Muscle layer of colon (tissue), 2 donors: Measurements from ENCODE around the gene RYR1.
"Not testable (repeated sequence)": the region's sequence is repeated elsewhere in the genome, so short reads cannot be mapped to it uniquely, and the experiment has no call there.

Source experiments
- H3K27ac ChIP-seq: one replicate; pipeline ENCODE4 v1.7.0; 2013; ENCODE audit warnings: low read depth, mild to moderate bottlenecking, low read length, moderate library complexity
- H3K27me3 ChIP-seq, 2 donors: one replicate each; pipeline ENCODE4 v1.7.0; 2013; ENCODE audit warnings: low read length in 2 of 2, mild to moderate bottlenecking in 2 of 2; ENCODE audit not compliant: insufficient read depth in 2 of 2, control insufficient read depth in 1 of 2
- H3K36me3 ChIP-seq: one replicate; pipeline ENCODE4 v1.7.0; 2013; ENCODE audit warnings: mild to moderate bottlenecking, low read length; ENCODE audit not compliant: insufficient read depth
- H3K4me1 ChIP-seq: one replicate; pipeline ENCODE4 v1.7.0; 2013; ENCODE audit warnings: mild to moderate bottlenecking, low read length; ENCODE audit not compliant: insufficient read depth
- H3K4me3 ChIP-seq, 2 donors: one replicate each; pipeline ENCODE4 v1.7.0; 2013; ENCODE audit warnings: low read length in 2 of 2, low read depth in 1 of 2, mild to moderate bottlenecking in 1 of 2, moderate library complexity in 1 of 2
- H3K9ac ChIP-seq: one replicate; pipeline ENCODE4 v1.7.0; 2013; ENCODE audit warnings: low read length
- H3K9me3 ChIP-seq: one replicate; pipeline ENCODE4 v1.7.0; 2013; ENCODE audit warnings: mild to moderate bottlenecking, low read length
- donor health status: abdominal sarcoma.
- donor health status: Adenocarcinoma of cecum.

The RYR1 gene

GRCh38 chr19:38402623-38402966 lies 30.9 kb upstream of the RYR1 start:
- Histone ChIP-seq H3K4me3 (peak overlapping the region; percentile 41 to 64), H3K4me1 (peaks cover 5% of the 10 kb centered on the region), H3K27ac (no peak overlapping the region), H3K27me3 (peaks cover 22 to 26% of the 10 kb centered on the region in 2 donors), H3K9ac (no peak overlapping the region), H3K36me3 (peaks cover 16% of the 10 kb centered on the region), H3K9me3 (no peaks in the 10 kb centered on the region)

- H3K9ac ChIP-seq: no peak within 1 kb of the TSS
- peak within 1 kb of the TSS; percentile 92 for H3K27ac ChIP-seq
- H3K4me1 ChIP-seq: peaks cover 5% of the 10 kb centered on the region
- no peaks in the 10 kb centered on the region for H3K9me3 ChIP-seq
- peak within 1 kb of the TSS; percentile 66 to 91 for H3K4me3 ChIP-seq
- peaks cover 16% of the 10 kb centered on the region for H3K36me3 ChIP-seq
- H3K27me3 ChIP-seq: peaks cover 18 to 23% of the 10 kb centered on the region in 2 donors
Observed at GRCh38 chr19:38402967-38403674, 30.4 kb upstream of the RYR1 start, which contains the start of gene FAM98C. Gene FAM98C, plus strand, starts transcription at chr19:38403093. Its CDS starts 61 bp downstream, at chr19:38403154.

GRCh38 chr19:38404858-38405257 lies 28.6 kb upstream of the RYR1 start:
- Histone ChIP-seq H3K4me1 (peaks cover 5% of the 10 kb centered on the region), H3K9me3 (no peaks in the 10 kb centered on the region), H3K27me3 (peaks cover 2 to 8% of the 10 kb centered on the region in 2 donors), H3K27ac (no peak overlapping the region), H3K4me3 (no peak overlapping the region), H3K9ac (no peak overlapping the region), H3K36me3 (peaks cover 16% of the 10 kb centered on the region)

GRCh38 chr19:38405276-38405675 lies 28.2 kb upstream of the RYR1 start:
- peaks cover 16% of the 10 kb centered on the region for H3K36me3 ChIP-seq
- H3K27ac ChIP-seq: no peak overlapping the region
- peaks cover 5% of the 10 kb centered on the region for H3K4me1 ChIP-seq
- no peak overlapping the region for H3K9ac ChIP-seq
- H3K27me3 ChIP-seq: peaks cover 0 to 4% of the 10 kb centered on the region in 2 donors
- no peaks in the 10 kb centered on the region for H3K9me3 ChIP-seq
- H3K4me3 ChIP-seq: no peak overlapping the region

- H3K36me3 ChIP-seq: peaks cover 16% of the 10 kb centered on the region
Observed at GRCh38 chr19:38409631-38410133, 23.8 kb upstream of the RYR1 start.

GRCh38 chr19:38410407-38410806 lies 23.1 kb upstream of the RYR1 start:
- not testable (repeated sequence) for H3K36me3 ChIP-seq, H3K9ac ChIP-seq, H3K9me3 ChIP-seq, H3K27me3 ChIP-seq, H3K4me1 ChIP-seq, H3K4me3 ChIP-seq, H3K27ac ChIP-seq

More at GRCh38 chr19:38409631-38410133, 23.8 kb upstream of the RYR1 start:
- no peaks in the 10 kb centered on the region for H3K27me3 ChIP-seq
- no peak overlapping the region for H3K27ac ChIP-seq
- H3K9me3 ChIP-seq: no peaks in the 10 kb centered on the region
- H3K4me3 ChIP-seq: no peak overlapping the region
- no peak overlapping the region for H3K9ac ChIP-seq
- H3K4me1 ChIP-seq: no peaks in the 10 kb centered on the region

- peaks cover 8% of the 10 kb centered on the region for H3K36me3 ChIP-seq
- no peaks in the 10 kb centered on the region for H3K9me3 ChIP-seq
Observed at GRCh38 chr19:38411041-38411712, 22.3 kb upstream of the RYR1 start.

GRCh38 chr19:38411898-38412297 lies 21.6 kb upstream of the RYR1 start:
- not testable (repeated sequence) for H3K36me3 ChIP-seq, H3K9me3 ChIP-seq, H3K9ac ChIP-seq, H3K27me3 ChIP-seq, H3K27ac ChIP-seq, H3K4me3 ChIP-seq, H3K4me1 ChIP-seq

More at GRCh38 chr19:38411041-38411712, 22.3 kb upstream of the RYR1 start:
- no peak overlapping the region for H3K4me3 ChIP-seq
- no peak overlapping the region for H3K9ac ChIP-seq
- no peaks in the 10 kb centered on the region for H3K4me1 ChIP-seq
- H3K27ac ChIP-seq: no peak overlapping the region
- no peaks in the 10 kb centered on the region for H3K27me3 ChIP-seq

GRCh38 chr19:38412491-38412890 lies 21.0 kb upstream of the RYR1 start:
- Histone ChIP-seq H3K4me3 (no peak overlapping the region), H3K27ac (no peak overlapping the region), H3K9ac (no peak overlapping the region), H3K9me3 (no peaks in the 10 kb centered on the region), H3K36me3 (no peaks in the 10 kb centered on the region), H3K4me1 (no peaks in the 10 kb centered on the region), H3K27me3 (peaks cover 0 to 3% of the 10 kb centered on the region in 2 donors)

- Histone ChIP-seq H3K27ac (no peak overlapping the region), H3K27me3 (peaks cover 0 to 8% of the 10 kb centered on the region in 2 donors), H3K4me1 (no peaks in the 10 kb centered on the region), H3K36me3 (no peaks in the 10 kb centered on the region), H3K9ac (no peak overlapping the region), H3K9me3 (no peaks in the 10 kb centered on the region), H3K4me3 (no peak overlapping the region)
Observed at GRCh38 chr19:38412961-38413360, 20.5 kb upstream of the RYR1 start.

- Histone ChIP-seq H3K9ac (no peak overlapping the region), H3K36me3 (no peaks in the 10 kb centered on the region), H3K27me3 (peaks cover 0 to 12% of the 10 kb centered on the region in 2 donors), H3K4me1 (no peaks in the 10 kb centered on the region), H3K27ac (no peak overlapping the region), H3K4me3 (no peak overlapping the region), H3K9me3 (no peaks in the 10 kb centered on the region)
Observed at GRCh38 chr19:38413416-38413815, 20.1 kb upstream of the RYR1 start.
